HepG2 (cell line): ENCODE data around the gene RCN1. TPM values are rescaled to one million over a fixed set of nuclear protein-coding genes. Genes with fewer than 3 reads are reported as not detected.

Source experiments
- polyA plus RNA-seq, 8 experiments: library from polyadenylated mRNA; depleted of rRNA in 3 of 8; stranded (reverse) in 7 of 8; unstranded in 1 of 8; fragments of >200 nt; fragmentation: Illumina TruSeq in 4 of 8; extraction: Trizol in 4 of 8; gene quantifications; 2 replicates each; pipeline versions ENCODE4 v1.2.1 to v1.2.3, GENCODE V29; 2011 to 2016; ENCODE audit warnings: low read depth in 4 of 8, missing spikeins in 1 of 8, mixed read lengths in 1 of 8; ENCODE audit not compliant: insufficient read depth in 1 of 8
- small RNA-seq, 3 experiments: library from RNA; depleted of rRNA; stranded (forward); fragments of <200 nt; gene quantifications; one replicate each; pipeline ENCODE3, GENCODE V24; 2012; ENCODE audit warnings: low read depth in 2 of 3, low replicate concordance in 1 of 3; ENCODE audit not compliant: insufficient read length in 3 of 3, insufficient read depth in 2 of 3
- total RNA-seq, 5 experiments: library from RNA; depleted of rRNA; stranded (reverse); fragments of >200 nt; fragmentation: Illumina TruSeq; extraction: Trizol; gene quantifications; 2 replicates each; pipeline ENCODE4 v1.2.3, GENCODE V29; 2016; ENCODE audit warnings: low read depth in 1 of 5

The RCN1 gene
- total and polyA plus RNA-seq, 2 of the 13 experiments (the other 11 are each of a cell fraction or from before 2014, with no cell fraction given) = 22.0 to 28.5 TPM

Small RNA genes within 50 kb of the gene (small RNA-seq; reads per million reads assigned to genes)
- 0 reads per million in 3 experiments for gene RF00012
